SKM-1 treated with dmso at 0.1 percent for 144 hours (cell line): ENCODE results near the gene OR10P1.

Experiments
- DNase-seq: peaks from one replicate; lab custom pipeline; 2025; ENCODE audit not compliant: unreplicated experiment; lab: John Stamatoyannopoulos, UW

The OR10P1 gene

DNA sequence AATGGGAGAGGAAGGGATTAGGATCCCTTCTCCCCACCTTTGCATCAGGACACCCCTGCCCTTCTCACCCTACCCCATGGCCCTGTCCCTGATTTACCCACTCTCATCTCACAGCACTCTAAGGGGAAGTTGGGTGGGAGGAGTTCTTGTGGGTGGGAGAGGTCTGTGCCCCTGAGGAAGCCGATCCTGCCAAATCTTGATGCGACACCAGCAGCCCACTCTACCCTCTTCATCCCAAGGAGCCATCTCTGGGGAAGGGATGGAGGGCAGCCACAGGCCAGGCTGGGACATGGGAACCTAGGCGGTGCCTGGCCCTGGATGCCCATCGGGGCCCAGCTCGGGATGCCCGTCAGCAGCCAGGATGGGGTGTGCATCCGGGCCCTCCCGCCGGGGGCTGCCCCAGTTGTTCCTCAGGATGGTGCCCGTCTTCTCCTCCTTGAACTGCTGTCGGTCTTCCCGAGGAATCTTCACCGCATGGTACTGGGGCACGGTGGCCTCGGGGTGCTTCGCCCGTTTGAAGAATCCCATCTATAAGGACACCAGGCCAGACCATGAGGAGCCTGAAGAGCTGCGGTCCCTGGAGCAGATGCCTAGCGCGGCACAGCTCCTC lies 48.2 kb downstream of the OR10P1 start:
- DNase-seq: no peak

DNA sequence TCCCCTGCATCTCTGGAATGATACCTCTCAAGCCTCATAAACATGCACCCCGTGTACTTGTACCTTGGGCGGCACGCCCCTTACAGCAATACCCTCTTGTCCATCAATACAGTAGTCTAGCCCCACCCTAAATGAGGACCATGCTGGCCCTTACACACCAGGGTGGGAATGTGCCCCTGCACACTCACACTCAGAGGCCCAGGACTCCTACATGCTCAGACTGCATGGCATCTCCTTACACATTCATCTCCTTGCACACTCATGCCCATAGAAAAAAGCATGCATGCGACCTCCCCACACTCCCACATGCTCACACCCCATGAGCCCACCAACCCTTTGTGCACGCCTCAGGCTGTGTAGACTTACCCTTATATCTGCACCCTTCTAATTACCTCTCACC lies 49.0 kb downstream of the OR10P1 start:
- DNase-seq: no peak

DNA sequence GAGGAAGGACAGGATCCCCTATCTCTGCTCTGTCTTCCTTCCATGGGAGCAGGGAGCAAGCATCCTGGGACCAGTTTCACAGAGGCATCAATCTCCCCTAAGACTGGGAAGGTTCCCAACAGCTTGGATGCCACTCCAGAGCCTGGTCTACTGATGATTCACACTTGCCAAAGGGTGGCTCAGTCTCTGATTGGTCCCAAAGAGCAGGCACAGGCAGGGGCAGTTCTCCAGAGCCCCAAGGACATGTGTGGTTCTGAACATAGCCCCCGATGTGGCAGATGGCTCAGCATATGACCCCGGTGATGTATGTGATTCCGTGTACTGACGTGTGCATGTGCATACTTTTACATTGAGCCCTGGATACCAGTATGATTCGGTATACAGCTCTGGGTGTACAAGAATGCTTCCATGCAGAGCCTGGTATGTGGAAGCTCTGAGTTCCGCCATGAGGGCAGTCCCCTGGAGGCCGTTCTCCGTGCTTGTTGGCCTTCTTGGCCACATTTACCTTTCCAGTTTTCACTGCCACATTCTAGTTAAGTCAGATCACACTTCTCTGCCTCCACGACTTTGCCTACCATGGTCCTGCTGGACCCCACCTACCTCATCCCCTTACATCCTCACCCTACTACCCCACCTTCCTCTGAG lies 49.8 kb downstream of the OR10P1 start:
- DNase-seq: no peak
